Stomach (tissue), 4 donors: Measurements from ENCODE around the gene TMEM134.

Experiments
- CTCF ChIP-seq, 7 experiments: fragments of 450-650 bp in 4 of 7; fragments of 200-600 bp in 3 of 7; sonication (generic) in 3 of 7; IDR thresholded peaks; one replicate each; pipeline ENCODE4 v1.5.1; 2016 to 2019; ENCODE audit warnings: antibody characterized with exemption in 7 of 7, control low read depth in 2 of 7, mild to moderate bottlenecking in 1 of 7
- POLR2AphosphoS5 ChIP-seq, 3 donors: sonication (generic); formaldehyde crosslinking; IDR thresholded peaks; one replicate each; pipeline ENCODE4 v1.6.1; 2016; ENCODE audit warnings: antibody characterized with exemption in 3 of 3

- no peak for TF ChIP-seq POLR2AphosphoS5 (IDR thresholded peaks at IDR 0.05)
- no peak for TF ChIP-seq CTCF (IDR thresholded peaks at IDR 0.05)
Measured at GRCh38 chr11:67470337-67471002, 1.4 kb upstream of the TMEM134 start.
